Sigmoid colon (tissue), 3 donors: ENCODE measurements around the gene EPAS1.

Source experiments
- POLR2A ChIP-seq, 2 donors: fragments of 450-650 bp; IDR thresholded peaks; one replicate each; pipeline ENCODE4 v1.6.1; 2016; ENCODE audit warnings: antibody characterized with exemption in 2 of 2, mild to moderate bottlenecking in 2 of 2, moderate library complexity in 2 of 2
- TF ChIP-seq, protein P1 (sequence below), 4 experiments: fragments of 450-650 bp in 3 of 4; fragments of 200-600 bp in 1 of 4; IDR thresholded peaks; one replicate each; pipeline ENCODE4 v1.5.1; 2016 to 2019; ENCODE audit warnings: antibody characterized with exemption in 4 of 4, mild to moderate bottlenecking in 3 of 4, moderate library complexity in 2 of 4

DNA sequence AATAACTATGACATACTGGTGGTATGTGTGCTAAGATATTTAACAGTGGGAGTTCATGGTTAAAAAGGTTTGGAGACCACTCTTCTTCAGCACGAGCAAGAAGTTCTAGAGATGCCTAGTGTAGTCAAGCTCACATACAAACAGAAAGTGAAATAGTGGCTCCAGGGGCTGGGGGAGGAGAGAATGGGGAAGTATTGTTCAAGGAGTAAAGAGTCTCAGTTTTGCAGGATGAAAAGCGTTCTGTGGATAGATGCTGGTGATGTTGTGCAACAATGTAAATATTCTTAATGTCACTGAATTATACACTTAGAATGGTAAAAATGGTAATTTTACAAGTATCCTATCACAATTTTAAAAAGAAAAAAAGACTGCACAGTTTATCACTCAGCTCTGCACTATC lies 29.0 kb upstream of the EPAS1 start:
- TF ChIP-seq POLR2A (IDR thresholded peaks at IDR 0.05): no peak
- TF ChIP-seq, protein P1, sequence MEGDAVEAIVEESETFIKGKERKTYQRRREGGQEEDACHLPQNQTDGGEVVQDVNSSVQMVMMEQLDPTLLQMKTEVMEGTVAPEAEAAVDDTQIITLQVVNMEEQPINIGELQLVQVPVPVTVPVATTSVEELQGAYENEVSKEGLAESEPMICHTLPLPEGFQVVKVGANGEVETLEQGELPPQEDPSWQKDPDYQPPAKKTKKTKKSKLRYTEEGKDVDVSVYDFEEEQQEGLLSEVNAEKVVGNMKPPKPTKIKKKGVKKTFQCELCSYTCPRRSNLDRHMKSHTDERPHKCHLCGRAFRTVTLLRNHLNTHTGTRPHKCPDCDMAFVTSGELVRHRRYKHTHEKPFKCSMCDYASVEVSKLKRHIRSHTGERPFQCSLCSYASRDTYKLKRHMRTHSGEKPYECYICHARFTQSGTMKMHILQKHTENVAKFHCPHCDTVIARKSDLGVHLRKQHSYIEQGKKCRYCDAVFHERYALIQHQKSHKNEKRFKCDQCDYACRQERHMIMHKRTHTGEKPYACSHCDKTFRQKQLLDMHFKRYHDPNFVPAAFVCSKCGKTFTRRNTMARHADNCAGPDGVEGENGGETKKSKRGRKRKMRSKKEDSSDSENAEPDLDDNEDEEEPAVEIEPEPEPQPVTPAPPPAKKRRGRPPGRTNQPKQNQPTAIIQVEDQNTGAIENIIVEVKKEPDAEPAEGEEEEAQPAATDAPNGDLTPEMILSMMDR (IDR thresholded peaks at IDR 0.05): no peak
